Chondrocyte (in vitro differentiated cells): Measurements from ENCODE around the gene ITGA11. TPM values are rescaled to one million over a fixed set of nuclear protein-coding genes. Genes with fewer than 3 reads are reported as not detected.

Experiments used
- DNase-seq: peaks from one replicate; pipeline ENCODE4 v3.0.0; 2021; ENCODE audit warnings: mixed read lengths, low spot score
- H3K27ac Mint-ChIP-seq: one replicate; pipeline ENCODE4 v1.8.0; 2021; ENCODE audit warnings: mild to moderate bottlenecking, moderate library complexity, mixed read lengths; ENCODE audit not compliant: unreplicated experiment
- H3K27me3 Mint-ChIP-seq: 2 replicates; pipeline ENCODE4 v1.8.0; 2021; ENCODE audit warnings: low read depth, mixed read lengths
- H3K36me3 Mint-ChIP-seq: 2 replicates; pipeline ENCODE4 v1.8.0; 2021; ENCODE audit warnings: low read depth, mixed read lengths
- H3K4me1 Mint-ChIP-seq: 2 replicates; pipeline ENCODE4 v1.8.0; 2021; ENCODE audit warnings: low read depth, mild to moderate bottlenecking, mixed read lengths
- H3K4me3 Mint-ChIP-seq: one replicate; pipeline ENCODE4 v1.8.0; 2021; ENCODE audit warnings: mild to moderate bottlenecking, moderate library complexity, mixed read lengths; ENCODE audit not compliant: unreplicated experiment
- H3K9me3 Mint-ChIP-seq: 2 replicates; pipeline ENCODE4 v1.8.0; 2021; ENCODE audit warnings: low read depth, mixed read lengths
- total RNA-seq: library from RNA; stranded (reverse); gene quantifications from 3 replicates; pipeline ENCODE4 v1.2.1, GENCODE V29; 2021
- TF ChIP-seq, protein P1 (sequence below): fragments of 200-600 bp; sonication (generic); IDR thresholded peaks from 2 replicates; pipeline ENCODE4 v1.5.0; 2021; ENCODE audit warnings: antibody characterized with exemption, mild to moderate bottlenecking, moderate library complexity

Gene ITGA11
- total RNA-seq, 1 donor from 2014 or later: 1,092 TPM

DNA sequence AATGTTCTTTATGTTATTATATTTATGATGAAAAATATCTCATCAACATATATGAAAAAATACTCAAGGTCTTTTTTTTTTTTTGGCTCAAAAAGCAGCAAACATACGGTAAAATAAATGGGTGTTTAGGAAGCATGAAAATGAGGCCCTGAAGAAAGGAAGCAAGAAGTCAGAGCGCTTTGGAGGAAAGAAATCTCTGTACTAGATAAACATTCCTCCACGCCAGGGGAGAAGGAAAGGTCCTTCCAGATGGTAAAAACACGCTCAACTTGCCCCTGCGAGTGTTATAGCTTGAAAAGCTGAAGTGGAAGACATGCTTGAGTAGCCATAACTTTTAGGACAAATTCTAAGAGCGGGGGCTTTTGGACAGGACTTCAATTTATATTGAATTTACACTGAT, 101.5 kb downstream of the ITGA11 start:
- Mint-ChIP-seq H3K4me3 (no peak overlapping the region), H3K4me1 (peaks cover 92% of the 10 kb centered on the region), H3K9me3 (no peaks in the 10 kb centered on the region)

DNA sequence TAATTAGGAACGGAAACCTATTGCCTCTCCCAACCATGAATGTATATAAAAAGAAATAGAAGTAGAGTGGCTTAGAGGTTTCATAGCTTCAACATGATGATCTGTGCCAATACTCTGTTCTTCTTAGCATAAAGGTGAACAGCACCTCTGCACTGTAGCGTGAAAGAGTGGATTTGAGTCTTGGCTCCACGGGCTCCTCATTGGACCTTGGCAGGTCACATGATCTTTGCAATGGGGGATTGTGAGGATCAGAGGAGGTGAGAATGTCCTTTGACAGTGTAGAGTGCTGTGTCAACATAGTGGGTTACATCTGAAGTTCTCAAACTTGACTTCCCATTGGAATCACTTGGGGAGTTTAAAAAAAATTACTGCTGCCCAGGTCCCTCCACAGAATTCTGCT, 103.0 kb downstream of the ITGA11 start:
- Mint-ChIP-seq H3K27me3 (no peaks in the 10 kb centered on the region), H3K36me3 (peaks cover 74% of the 10 kb centered on the region), H3K27ac (peak overlapping the region; percentile 65), H3K9me3 (no peaks in the 10 kb centered on the region), H3K4me3 (no peak overlapping the region), H3K4me1 (peaks cover 77% of the 10 kb centered on the region)
- TF ChIP-seq, protein P1, sequence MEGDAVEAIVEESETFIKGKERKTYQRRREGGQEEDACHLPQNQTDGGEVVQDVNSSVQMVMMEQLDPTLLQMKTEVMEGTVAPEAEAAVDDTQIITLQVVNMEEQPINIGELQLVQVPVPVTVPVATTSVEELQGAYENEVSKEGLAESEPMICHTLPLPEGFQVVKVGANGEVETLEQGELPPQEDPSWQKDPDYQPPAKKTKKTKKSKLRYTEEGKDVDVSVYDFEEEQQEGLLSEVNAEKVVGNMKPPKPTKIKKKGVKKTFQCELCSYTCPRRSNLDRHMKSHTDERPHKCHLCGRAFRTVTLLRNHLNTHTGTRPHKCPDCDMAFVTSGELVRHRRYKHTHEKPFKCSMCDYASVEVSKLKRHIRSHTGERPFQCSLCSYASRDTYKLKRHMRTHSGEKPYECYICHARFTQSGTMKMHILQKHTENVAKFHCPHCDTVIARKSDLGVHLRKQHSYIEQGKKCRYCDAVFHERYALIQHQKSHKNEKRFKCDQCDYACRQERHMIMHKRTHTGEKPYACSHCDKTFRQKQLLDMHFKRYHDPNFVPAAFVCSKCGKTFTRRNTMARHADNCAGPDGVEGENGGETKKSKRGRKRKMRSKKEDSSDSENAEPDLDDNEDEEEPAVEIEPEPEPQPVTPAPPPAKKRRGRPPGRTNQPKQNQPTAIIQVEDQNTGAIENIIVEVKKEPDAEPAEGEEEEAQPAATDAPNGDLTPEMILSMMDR: no peak
- no peak for DNase-seq

More for the DNA sequence above, 101.5 kb downstream of the ITGA11 start:
- TF ChIP-seq, protein P1: no peak
- Mint-ChIP-seq H3K27me3 (no peaks in the 10 kb centered on the region), H3K36me3 (peaks cover 75% of the 10 kb centered on the region), H3K27ac (peak overlapping the region; percentile 80)
- no peak for DNase-seq

DNA sequence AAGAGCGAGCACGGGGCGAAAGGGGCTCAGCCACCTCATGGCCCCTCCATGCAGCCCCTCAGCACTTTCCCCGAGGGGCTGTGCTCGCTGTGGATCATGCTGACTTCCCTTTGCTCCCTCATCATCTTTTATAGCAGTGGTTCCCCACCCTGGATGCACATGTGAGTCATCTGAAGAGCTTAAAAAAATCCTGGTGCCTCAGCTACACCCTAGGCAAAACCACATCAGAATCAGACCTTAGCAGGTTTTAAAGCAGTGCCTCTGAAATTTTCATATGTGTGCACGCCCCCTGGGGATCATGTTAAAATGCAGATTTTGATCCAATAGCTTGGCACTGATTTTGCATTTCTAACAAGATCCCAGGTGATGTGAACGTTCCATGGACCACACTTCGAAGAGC, 103.5 kb downstream of the ITGA11 start:
- Mint-ChIP-seq H3K36me3 (peaks cover 73% of the 10 kb centered on the region), H3K27me3 (no peaks in the 10 kb centered on the region), H3K4me1 (peaks cover 72% of the 10 kb centered on the region), H3K9me3 (no peaks in the 10 kb centered on the region), H3K27ac (peak overlapping the region; percentile 65), H3K4me3 (no peak overlapping the region)
- DNase-seq: no peak
- TF ChIP-seq, protein P1: peak; percentile 11

DNA sequence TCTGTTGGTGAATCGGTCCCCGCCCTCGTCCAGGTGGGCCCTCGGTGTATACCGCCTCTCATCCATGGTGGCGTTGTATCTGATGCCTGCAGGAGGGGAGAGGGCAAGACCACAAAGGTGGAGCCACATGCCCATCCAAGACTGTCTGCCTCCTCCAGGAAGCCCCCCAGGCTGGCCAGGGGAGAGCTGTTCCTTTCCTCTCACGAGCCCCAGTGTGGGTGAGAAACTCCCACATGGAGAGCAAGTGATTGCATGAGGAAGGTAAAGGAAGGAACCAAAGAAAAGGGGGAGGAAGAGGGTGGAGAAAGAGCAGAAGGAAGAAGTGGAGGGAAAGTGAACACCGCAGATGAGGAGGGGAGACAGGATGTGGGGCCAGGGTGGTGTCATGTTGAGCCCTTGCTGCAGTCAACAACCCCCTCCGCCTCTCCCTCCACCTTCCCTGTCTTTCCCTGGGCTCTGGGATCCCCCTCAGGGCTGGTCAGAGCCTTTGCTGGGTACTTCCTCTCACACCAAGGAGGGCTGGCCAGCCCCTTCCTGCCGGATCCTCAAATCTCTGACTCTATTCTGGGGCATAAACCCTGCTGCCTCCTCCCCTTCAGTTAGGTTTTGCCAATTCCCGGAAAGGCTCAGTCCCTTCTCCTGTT, 105.1 kb downstream of the ITGA11 start:
- H3K36me3 Mint-ChIP-seq: peaks cover 76% of the 10 kb centered on the region
- no peak overlapping the region for H3K4me3 Mint-ChIP-seq
- H3K9me3 Mint-ChIP-seq: no peaks in the 10 kb centered on the region
- TF ChIP-seq, protein P1: no peak
- DNase-seq: no peak
- H3K4me1 Mint-ChIP-seq: peaks cover 67% of the 10 kb centered on the region
- peak overlapping the region; percentile 89 for H3K27ac Mint-ChIP-seq
- H3K27me3 Mint-ChIP-seq: no peaks in the 10 kb centered on the region

DNA sequence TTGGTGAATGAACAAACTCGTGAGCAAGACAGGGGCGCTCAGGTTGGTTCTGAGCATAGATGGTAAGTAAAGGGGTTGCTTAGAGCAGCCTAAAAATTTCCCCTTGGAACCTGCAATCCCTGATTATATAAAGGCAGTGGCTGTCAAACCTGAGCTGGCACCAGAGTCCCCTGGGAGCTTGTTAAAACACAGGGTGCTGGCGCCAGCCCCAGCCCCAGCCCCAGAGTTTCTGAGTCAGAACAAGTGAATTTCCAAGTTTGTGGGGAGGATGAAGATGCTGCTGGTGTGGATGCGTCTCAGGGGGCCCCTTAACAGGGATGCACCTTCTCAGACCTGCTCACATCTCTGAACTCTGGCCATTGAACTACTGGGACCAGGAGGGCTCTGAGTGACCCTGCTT, 106.2 kb downstream of the ITGA11 start:
- peaks cover 60% of the 10 kb centered on the region for H3K4me1 Mint-ChIP-seq
- DNase-seq: no peak
- peak overlapping the region; percentile 83 for H3K27ac Mint-ChIP-seq
- no peaks in the 10 kb centered on the region for H3K9me3 Mint-ChIP-seq
- TF ChIP-seq, protein P1: no peak
- H3K27me3 Mint-ChIP-seq: no peaks in the 10 kb centered on the region
- peaks cover 72% of the 10 kb centered on the region for H3K36me3 Mint-ChIP-seq
- H3K4me3 Mint-ChIP-seq: no peak overlapping the region
